Natural killer cell (primary cell): Measurements from ENCODE around the gene IQCM. TPM values are rescaled to one million over a fixed set of nuclear protein-coding genes. Genes with fewer than 3 reads are reported as not detected.

Source experiments
- ATAC-seq, 3 donors: fragments of 150-1000 bp in 2 of 3; fragments of 200-7000 bp in 1 of 3; cut with Tn5 transposase; 1 replicate in 1 of 3; 2 replicates in 2 of 3; pipeline ENCODE4 v1.10.0; 2021; ENCODE audit warnings: mild to moderate bottlenecking in 2 of 3, moderate library complexity in 2 of 3
- DNase-seq, 2 donors: peaks; one replicate each; pipeline versions ENCODE4 v3.0.0 to v3.0.0-alpha.2; 2013 to 2021; ENCODE audit warnings: mixed read lengths in 1 of 2
- H3K27ac ChIP-seq: one replicate; pipeline ENCODE4 v1.5.1; 2013; ENCODE audit warnings: mild to moderate bottlenecking, low read length
- H3K27me3 ChIP-seq: one replicate; pipeline ENCODE4 v1.6.1; 2013; ENCODE audit warnings: low read length; ENCODE audit not compliant: control insufficient read depth, insufficient read depth
- H3K36me3 ChIP-seq: one replicate; pipeline ENCODE4 v1.6.1; 2013; ENCODE audit warnings: low read length; ENCODE audit not compliant: control insufficient read depth, insufficient read depth
- H3K4me1 ChIP-seq: one replicate; pipeline ENCODE4 v1.6.1; 2013; ENCODE audit warnings: low read length; ENCODE audit not compliant: control insufficient read depth, insufficient read depth
- H3K4me3 ChIP-seq: one replicate; pipeline ENCODE4 v1.5.1; 2013; ENCODE audit warnings: low read length
- H3K9me3 ChIP-seq: one replicate; pipeline ENCODE4 v1.6.1; 2013; ENCODE audit warnings: low read length; ENCODE audit not compliant: control insufficient read depth, insufficient read depth
- H3K27ac Mint-ChIP-seq, 2 donors: one replicate each; pipeline ENCODE4 v1.8.0; 2022; ENCODE audit warnings: mild to moderate bottlenecking in 2 of 2, mixed read lengths in 2 of 2, moderate library complexity in 1 of 2
- H3K27me3 Mint-ChIP-seq, 2 donors: one replicate each; pipeline ENCODE4 v1.8.0; 2022; ENCODE audit warnings: low read depth in 2 of 2, mixed read lengths in 2 of 2
- H3K36me3 Mint-ChIP-seq: one replicate; pipeline ENCODE4 v1.8.0; 2022; ENCODE audit warnings: mixed read lengths
- H3K4me1 Mint-ChIP-seq, 2 donors: one replicate each; pipeline ENCODE4 v1.8.0; 2022; ENCODE audit warnings: mixed read lengths in 2 of 2
- H3K4me3 Mint-ChIP-seq: one replicate; pipeline ENCODE4 v1.8.0; 2022; ENCODE audit warnings: mild to moderate bottlenecking, moderate library complexity, mixed read lengths
- H3K9me3 Mint-ChIP-seq, 2 donors: one replicate each; pipeline ENCODE4 v1.8.0; 2022; ENCODE audit warnings: mixed read lengths in 2 of 2
- WGBS: methylation state at CpG from one replicate; pipeline ENCODE4 v1.1.7; 2013; ENCODE audit warnings: missing lambda C conversion rate; ENCODE audit not compliant: insufficient coverage; 5-methylcytosine and 5-hydroxymethylcytosine counted together
- intact Hi-C: fragments of 100-400 bp; cut with micrococcal nuclease; formaldehyde crosslinking; loops from one replicate; pipeline ENCODE4 v1.14.2; 2022
- total RNA-seq, 4 donors: library from RNA; stranded (reverse); fragments of 120-200 nt in 1 of 4; gene quantifications; one replicate each; pipeline versions ENCODE4 v1.2.3 to v1.2.4, GENCODE V29; 2013 to 2022
- TF ChIP-seq, protein P1 (sequence below): fragments of 200-600 bp; IDR thresholded peaks from one replicate; pipeline ENCODE4 v1.8.0; 2022; ENCODE audit warnings: antibody characterized with exemption

Gene IQCM
- total RNA-seq, 3 donors from 2014 or later (not counting 1 experiment from before 2014, with no cell fraction given): not detected

DNA sequence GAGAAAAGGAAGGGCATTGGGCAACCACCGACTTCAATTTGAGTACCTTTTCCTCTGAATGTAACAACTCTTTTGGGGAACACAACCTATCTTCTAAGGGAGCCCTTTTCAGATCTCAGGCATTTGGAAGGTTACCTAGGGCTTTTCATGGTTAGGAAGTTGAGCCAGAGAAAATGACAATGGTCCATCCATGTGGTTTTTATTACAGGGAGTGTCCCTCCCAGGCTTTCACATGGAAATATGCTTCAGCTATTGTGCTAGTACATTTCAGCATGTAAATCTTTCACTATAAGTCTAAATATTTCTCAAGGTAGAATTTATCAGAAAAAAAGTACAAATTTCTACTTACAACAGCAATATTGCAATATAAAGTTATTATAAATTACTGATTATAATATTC lies 259.8 kb downstream of the IQCM start:
- no peaks in the 10 kb centered on the region for H3K4me1 ChIP-seq
- no peaks in the 10 kb centered on the region for H3K27me3 ChIP-seq
- intact Hi-C loops: no loop called here
- H3K36me3 ChIP-seq: no peaks in the 10 kb centered on the region
- no peak overlapping the region for H3K4me3 ChIP-seq
- Mint-ChIP-seq H3K27ac (no peak overlapping the region), H3K4me3 (no peak overlapping the region), H3K36me3 (no peaks in the 10 kb centered on the region), H3K4me1 (no peaks in the 10 kb centered on the region), H3K27me3 (no peaks in the 10 kb centered on the region), H3K9me3 (peaks cover 19 to 35% of the 10 kb centered on the region in 2 donors)
- DNase-seq (no peak), ATAC-seq (no peak)
- H3K9me3 ChIP-seq: no peaks in the 10 kb centered on the region
- TF ChIP-seq, protein P1, sequence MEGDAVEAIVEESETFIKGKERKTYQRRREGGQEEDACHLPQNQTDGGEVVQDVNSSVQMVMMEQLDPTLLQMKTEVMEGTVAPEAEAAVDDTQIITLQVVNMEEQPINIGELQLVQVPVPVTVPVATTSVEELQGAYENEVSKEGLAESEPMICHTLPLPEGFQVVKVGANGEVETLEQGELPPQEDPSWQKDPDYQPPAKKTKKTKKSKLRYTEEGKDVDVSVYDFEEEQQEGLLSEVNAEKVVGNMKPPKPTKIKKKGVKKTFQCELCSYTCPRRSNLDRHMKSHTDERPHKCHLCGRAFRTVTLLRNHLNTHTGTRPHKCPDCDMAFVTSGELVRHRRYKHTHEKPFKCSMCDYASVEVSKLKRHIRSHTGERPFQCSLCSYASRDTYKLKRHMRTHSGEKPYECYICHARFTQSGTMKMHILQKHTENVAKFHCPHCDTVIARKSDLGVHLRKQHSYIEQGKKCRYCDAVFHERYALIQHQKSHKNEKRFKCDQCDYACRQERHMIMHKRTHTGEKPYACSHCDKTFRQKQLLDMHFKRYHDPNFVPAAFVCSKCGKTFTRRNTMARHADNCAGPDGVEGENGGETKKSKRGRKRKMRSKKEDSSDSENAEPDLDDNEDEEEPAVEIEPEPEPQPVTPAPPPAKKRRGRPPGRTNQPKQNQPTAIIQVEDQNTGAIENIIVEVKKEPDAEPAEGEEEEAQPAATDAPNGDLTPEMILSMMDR: no peak
- no CpG with 5 or more reads among the region's 1 CpG for WGBS
- no peak overlapping the region for H3K27ac ChIP-seq

DNA sequence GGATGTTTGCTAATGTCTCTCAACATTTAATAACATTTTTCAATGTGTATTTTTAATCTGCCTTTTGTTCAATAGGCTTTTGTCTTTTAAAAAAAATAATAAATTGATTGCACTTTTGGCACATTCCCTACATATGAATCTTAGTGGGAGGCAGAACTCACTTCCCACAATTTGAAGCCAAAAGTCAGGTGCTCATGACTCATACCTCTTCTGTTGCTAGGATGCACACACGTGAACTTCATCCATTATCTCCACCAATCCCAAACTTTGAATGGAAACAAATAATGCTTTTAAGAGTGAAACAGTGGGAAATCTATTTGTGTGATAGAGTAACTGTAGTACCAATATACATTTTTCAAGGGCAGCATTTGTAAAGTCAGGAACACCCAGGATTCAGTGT lies 260.5 kb downstream of the IQCM start:
- no CpG with 5 or more reads among the region's 1 CpG for WGBS
- no peak overlapping the region for H3K27ac Mint-ChIP-seq

DNA sequence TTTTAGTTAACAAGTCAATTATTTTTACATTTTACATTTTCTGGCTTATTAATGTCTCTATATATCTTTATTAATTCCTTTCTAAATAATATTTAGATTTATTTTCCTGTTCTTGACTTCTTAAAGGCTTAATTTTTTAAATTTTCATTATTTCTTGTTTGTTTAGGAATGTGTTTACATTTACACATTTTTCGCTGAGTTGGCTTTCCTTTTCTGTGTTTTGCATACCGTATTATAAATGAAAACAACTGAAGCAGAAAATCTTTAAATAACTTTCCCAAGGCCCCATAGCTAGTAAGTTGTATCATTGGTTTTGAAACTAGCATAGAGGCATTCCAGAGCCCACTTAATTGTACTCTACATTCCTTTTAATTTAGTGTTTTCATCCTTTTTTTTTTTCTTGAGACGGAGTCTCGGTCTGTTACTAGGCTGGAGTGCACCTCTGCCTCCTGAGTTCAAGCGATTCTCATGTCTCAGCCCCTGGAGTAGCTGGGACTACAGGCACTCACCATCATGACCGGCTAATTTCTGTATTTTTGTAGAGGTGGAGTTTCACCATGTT lies 261.6 kb downstream of the IQCM start:
- Mint-ChIP-seq H3K4me1 (no peaks in the 10 kb centered on the region), H3K9me3 (peaks cover 18 to 31% of the 10 kb centered on the region in 2 donors), H3K4me3 (no peak overlapping the region), H3K36me3 (no peaks in the 10 kb centered on the region), H3K27me3 (no peaks in the 10 kb centered on the region), H3K27ac (no peak overlapping the region)
- H3K4me3 ChIP-seq: no peak overlapping the region
- no peak overlapping the region for H3K27ac ChIP-seq
- no peaks in the 10 kb centered on the region for H3K36me3 ChIP-seq
- no peaks in the 10 kb centered on the region for H3K27me3 ChIP-seq
- 84% methylated on average over 4 of the region's 6 CpGs for WGBS
- DNase-seq (no peak), ATAC-seq (no peak)
- no peaks in the 10 kb centered on the region for H3K4me1 ChIP-seq
- intact Hi-C loops: no loop called here
- H3K9me3 ChIP-seq: no peaks in the 10 kb centered on the region
- TF ChIP-seq, protein P1: no peak

More for the DNA sequence above, 260.5 kb downstream of the IQCM start:
- ATAC-seq (no peak), DNase-seq (no peak)
- intact Hi-C loops: no loop called here
- H3K27me3 Mint-ChIP-seq: no peaks in the 10 kb centered on the region
- H3K4me1 Mint-ChIP-seq: no peaks in the 10 kb centered on the region
- no peaks in the 10 kb centered on the region for H3K36me3 ChIP-seq
- no peaks in the 10 kb centered on the region for H3K9me3 ChIP-seq
- no peak overlapping the region for H3K4me3 Mint-ChIP-seq
- no peaks in the 10 kb centered on the region for H3K27me3 ChIP-seq
- TF ChIP-seq, protein P1: no peak
- no peaks in the 10 kb centered on the region for H3K36me3 Mint-ChIP-seq
- H3K4me1 ChIP-seq: no peaks in the 10 kb centered on the region
- H3K4me3 ChIP-seq: no peak overlapping the region
- H3K9me3 Mint-ChIP-seq: peaks cover 20 to 35% of the 10 kb centered on the region in 2 donors
- no peak overlapping the region for H3K27ac ChIP-seq

DNA sequence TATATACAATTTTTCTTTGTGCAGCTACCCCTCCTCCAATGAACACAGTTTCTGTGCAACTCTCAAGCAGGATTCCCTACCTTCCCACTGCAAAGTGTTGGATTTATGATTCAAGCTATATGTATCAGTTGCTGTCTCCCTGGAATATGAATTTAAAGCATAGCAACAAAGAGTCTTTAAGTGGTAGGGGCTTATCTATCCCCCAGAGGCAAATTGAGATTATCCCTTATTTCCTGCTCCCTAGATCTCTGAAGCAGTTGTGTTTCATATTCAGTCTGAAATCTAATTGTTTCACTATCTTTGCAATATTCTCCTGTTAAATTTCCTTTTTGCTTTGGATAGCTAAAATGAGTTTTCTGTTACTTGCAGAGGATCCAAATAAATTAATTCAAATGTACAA lies 263.0 kb downstream of the IQCM start:
- Mint-ChIP-seq H3K4me1 (no peaks in the 10 kb centered on the region), H3K27me3 (no peaks in the 10 kb centered on the region), H3K36me3 (no peaks in the 10 kb centered on the region), H3K4me3 (no peak overlapping the region), H3K9me3 (peaks cover 15 to 23% of the 10 kb centered on the region in 2 donors), H3K27ac (no peak overlapping the region)
- ATAC-seq (no peak), DNase-seq (no peak)
- Histone ChIP-seq H3K4me3 (no peak overlapping the region), H3K9me3 (no peaks in the 10 kb centered on the region), H3K36me3 (no peaks in the 10 kb centered on the region), H3K27ac (no peak overlapping the region), H3K27me3 (no peaks in the 10 kb centered on the region), H3K4me1 (no peaks in the 10 kb centered on the region)
- TF ChIP-seq, protein P1: no peak
- intact Hi-C loops: no loop called here
